Natural killer cell treated with Interleukin-12 subunit alpha and Interleukin-12 subunit beta and Interleukin-15 and Interleukin-18, amount 100 ng/mL, for 72 hours (primary cell): ENCODE data around the gene BTAF1. TPM values are rescaled to one million over a fixed set of nuclear protein-coding genes. Genes with fewer than 3 reads are reported as not detected.

Source experiments
- ATAC-seq, 2 donors: fragments of 150-1000 bp; cut with Tn5 transposase in 1 of 2; sonication (Bioruptor Pico), chemical (Tn5 transposase) in 1 of 2; 2 replicates each; pipeline ENCODE4 v1.10.0; 2021
- DNase-seq: peaks from one replicate; pipeline ENCODE4 v3.0.0; 2022; ENCODE audit warnings: low spot score
- H3K27ac Mint-ChIP-seq, 2 donors: 1 replicate in 1 of 2; 2 replicates in 1 of 2; pipeline ENCODE4 v1.8.0; 2022; ENCODE audit warnings: mixed read lengths in 2 of 2, mild to moderate bottlenecking in 1 of 2, moderate library complexity in 1 of 2
- H3K27me3 Mint-ChIP-seq, 2 donors: 1 replicate in 1 of 2; 2 replicates in 1 of 2; pipeline ENCODE4 v1.8.0; 2022; ENCODE audit warnings: mixed read lengths in 2 of 2
- H3K36me3 Mint-ChIP-seq: one replicate; pipeline ENCODE4 v1.8.0; 2022; ENCODE audit warnings: mixed read lengths
- H3K4me1 Mint-ChIP-seq, 2 donors: 1 replicate in 1 of 2; 2 replicates in 1 of 2; pipeline ENCODE4 v1.8.0; 2022; ENCODE audit warnings: low read depth in 2 of 2, mixed read lengths in 2 of 2, mild to moderate bottlenecking in 1 of 2
- H3K4me3 Mint-ChIP-seq: one replicate; pipeline ENCODE4 v1.8.0; 2022; ENCODE audit warnings: mixed read lengths
- H3K9me3 Mint-ChIP-seq: 2 replicates; pipeline ENCODE4 v1.8.0; 2022; ENCODE audit warnings: mixed read lengths
- total RNA-seq, 2 donors: library from RNA; stranded (reverse); gene quantifications; one replicate each; pipeline ENCODE4 v1.2.3, GENCODE V29; 2022

BTAF1 gene
- total RNA-seq = 10 to 100 TPM; 57.2 to 74.0 TPM

- Mint-ChIP-seq H3K36me3 (peaks cover 12% of the 10 kb centered on the region), H3K4me3 (peak within 1 kb of the TSS; percentile 98), H3K27ac (peak within 1 kb of the TSS; percentile 91 to 97), H3K9me3 (no peaks in the 10 kb centered on the region), H3K27me3 (peaks cover 4 to 9% of the 10 kb centered on the region in 2 donors), H3K4me1 (peaks cover 32 to 42% of the 10 kb centered on the region in 2 donors)
- ATAC-seq = peak; percentile 99
- DNase-seq = peak; percentile 92
Measured at GRCh38 chr10:91923371-91924211, at the start of gene BTAF1. Gene BTAF1 (plus strand): TSS chr10:91923770. CDS start chr10:91924077, 307 bp downstream.

GRCh38 chr10:91875156-91875555 lies 48.4 kb upstream of the BTAF1 start:
- no peaks in the 10 kb centered on the region for H3K36me3 Mint-ChIP-seq
- H3K27ac Mint-ChIP-seq = no peak overlapping the region
- DNase-seq (no peak), ATAC-seq (no peak)
- H3K27me3 Mint-ChIP-seq = no peaks in the 10 kb centered on the region
- no peaks in the 10 kb centered on the region for H3K4me1 Mint-ChIP-seq
- no peak overlapping the region for H3K4me3 Mint-ChIP-seq
- no peaks in the 10 kb centered on the region for H3K9me3 Mint-ChIP-seq

GRCh38 chr10:91875779-91876178 lies 47.8 kb upstream of the BTAF1 start:
- no peaks in the 10 kb centered on the region for H3K27me3 Mint-ChIP-seq
- no peaks in the 10 kb centered on the region for H3K36me3 Mint-ChIP-seq
- DNase-seq (no peak), ATAC-seq (peak in 1 of 2 donors; percentile 51)
- H3K4me3 Mint-ChIP-seq = no peak overlapping the region
- no peak overlapping the region for H3K27ac Mint-ChIP-seq
- no peaks in the 10 kb centered on the region for H3K9me3 Mint-ChIP-seq
- no peaks in the 10 kb centered on the region for H3K4me1 Mint-ChIP-seq

DNA sequence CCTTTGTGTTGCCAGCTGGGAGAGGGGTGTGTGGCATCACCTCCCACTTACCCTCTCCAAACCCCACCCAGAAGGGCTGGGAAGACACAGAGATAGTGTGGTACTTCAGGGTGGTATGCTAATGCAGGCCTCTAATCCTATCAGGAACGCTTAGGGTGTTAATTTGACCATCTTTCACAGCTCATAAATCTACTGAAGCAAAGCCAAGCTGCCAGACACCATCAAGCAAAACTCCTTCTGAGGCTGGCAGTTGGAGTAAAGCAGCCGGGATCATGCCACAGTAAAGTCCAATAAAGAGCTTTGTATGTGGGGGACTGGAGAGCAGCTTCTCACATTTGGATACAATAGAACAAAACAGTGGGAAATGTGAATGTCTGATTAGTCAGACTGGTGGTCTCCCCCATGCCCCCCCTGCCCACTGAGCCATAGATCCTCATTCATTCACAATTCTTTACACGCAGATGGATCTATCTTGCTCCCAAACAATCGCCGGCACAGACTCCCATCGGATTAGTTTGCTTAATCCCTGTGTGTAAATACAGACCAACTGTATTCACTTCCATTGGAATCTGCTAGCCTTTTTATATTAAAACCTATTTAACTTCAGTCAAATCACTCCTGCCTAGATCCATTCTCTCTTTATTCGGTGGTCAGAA lies 43.9 kb upstream of the BTAF1 start:
- Mint-ChIP-seq H3K4me3 (no peak overlapping the region), H3K9me3 (no peaks in the 10 kb centered on the region), H3K27ac (no peak overlapping the region), H3K4me1 (no peaks in the 10 kb centered on the region), H3K27me3 (peaks cover 0 to 3% of the 10 kb centered on the region in 2 donors), H3K36me3 (no peaks in the 10 kb centered on the region)
- ATAC-seq (no peak), DNase-seq (no peak)

DNA sequence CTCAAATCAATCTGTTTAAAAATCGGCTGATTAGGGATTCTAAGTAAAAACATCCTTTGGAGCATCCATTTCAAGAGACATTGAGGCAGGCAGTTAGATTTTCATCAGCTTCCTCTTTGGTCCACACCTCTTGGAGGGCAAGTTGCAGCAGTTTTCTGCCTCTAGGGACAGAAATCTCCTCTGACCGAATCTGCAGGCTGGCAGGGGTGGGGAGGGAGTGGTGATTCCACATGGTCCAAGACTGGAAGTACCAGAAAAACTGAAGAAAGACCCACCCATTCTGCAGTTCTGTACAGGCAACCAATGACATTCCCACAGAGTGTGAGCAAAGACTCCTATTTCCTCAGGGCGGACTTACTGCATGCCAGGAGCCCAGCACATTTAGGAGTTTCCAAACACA lies 43.3 kb upstream of the BTAF1 start:
- no peaks in the 10 kb centered on the region for H3K36me3 Mint-ChIP-seq
- no peak overlapping the region for H3K27ac Mint-ChIP-seq
- H3K9me3 Mint-ChIP-seq = no peaks in the 10 kb centered on the region

GRCh38 chr10:91883549-91884444 lies 39.8 kb upstream of the BTAF1 start:
- H3K36me3 Mint-ChIP-seq = no peaks in the 10 kb centered on the region
- no peak overlapping the region for H3K4me3 Mint-ChIP-seq
- H3K9me3 Mint-ChIP-seq = no peaks in the 10 kb centered on the region
- no peak overlapping the region for H3K27ac Mint-ChIP-seq
- H3K4me1 Mint-ChIP-seq = peaks cover 7 to 8% of the 10 kb centered on the region in 2 donors
- DNase-seq = no peak
- no peak for ATAC-seq
- peaks cover 12 to 16% of the 10 kb centered on the region in 2 donors for H3K27me3 Mint-ChIP-seq

More for the DNA sequence above, 43.3 kb upstream of the BTAF1 start:
- no peak for ATAC-seq
- H3K4me3 Mint-ChIP-seq = no peak overlapping the region
- H3K4me1 Mint-ChIP-seq = no peaks in the 10 kb centered on the region
- DNase-seq = no peak
- peaks cover 4 to 5% of the 10 kb centered on the region in 2 donors for H3K27me3 Mint-ChIP-seq

DNA sequence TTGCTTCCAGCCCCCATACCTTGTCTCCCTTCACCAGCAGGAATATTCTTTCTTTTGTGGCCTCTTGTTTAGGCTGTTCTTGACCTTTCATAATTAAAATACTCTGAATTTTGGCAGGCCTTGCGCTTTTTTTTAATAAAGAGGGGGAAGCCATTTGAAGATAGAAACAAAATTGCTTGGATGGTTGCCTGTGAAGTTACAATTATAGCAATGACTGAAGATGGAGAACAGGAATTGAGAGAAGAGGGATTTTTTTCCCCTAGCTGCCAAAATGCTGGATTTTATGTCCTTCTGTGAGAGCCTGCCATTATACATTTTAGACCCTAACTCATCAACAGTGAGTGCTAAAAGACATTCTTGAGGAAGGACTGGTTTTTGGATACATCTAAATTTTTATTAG lies 39.0 kb upstream of the BTAF1 start:
- Mint-ChIP-seq H3K9me3 (no peaks in the 10 kb centered on the region), H3K4me1 (peaks cover 7 to 8% of the 10 kb centered on the region in 2 donors), H3K4me3 (no peak overlapping the region), H3K27ac (no peak overlapping the region), H3K27me3 (peaks cover 15 to 22% of the 10 kb centered on the region in 2 donors), H3K36me3 (peaks cover 4% of the 10 kb centered on the region)
- ATAC-seq (no peak), DNase-seq (no peak)

GRCh38 chr10:91885362-91886079 lies 38.0 kb upstream of the BTAF1 start:
- Mint-ChIP-seq H3K4me1 (peaks cover 7 to 8% of the 10 kb centered on the region in 2 donors), H3K36me3 (peaks cover 6% of the 10 kb centered on the region), H3K4me3 (no peak overlapping the region), H3K9me3 (no peaks in the 10 kb centered on the region), H3K27me3 (peaks cover 21 to 29% of the 10 kb centered on the region in 2 donors), H3K27ac (no peak overlapping the region)
- ATAC-seq = no peak
- DNase-seq = no peak

GRCh38 chr10:91886954-91887271 lies 36.7 kb upstream of the BTAF1 start:
- no peaks in the 10 kb centered on the region for H3K9me3 Mint-ChIP-seq
- H3K4me3 Mint-ChIP-seq = peak overlapping the region; percentile 97
- peaks cover 21 to 33% of the 10 kb centered on the region in 2 donors for H3K27me3 Mint-ChIP-seq
- peaks cover 6% of the 10 kb centered on the region for H3K36me3 Mint-ChIP-seq
- H3K27ac Mint-ChIP-seq = no peak overlapping the region
- DNase-seq (no peak), ATAC-seq (no peak)
- peaks cover 7 to 8% of the 10 kb centered on the region in 2 donors for H3K4me1 Mint-ChIP-seq

DNA sequence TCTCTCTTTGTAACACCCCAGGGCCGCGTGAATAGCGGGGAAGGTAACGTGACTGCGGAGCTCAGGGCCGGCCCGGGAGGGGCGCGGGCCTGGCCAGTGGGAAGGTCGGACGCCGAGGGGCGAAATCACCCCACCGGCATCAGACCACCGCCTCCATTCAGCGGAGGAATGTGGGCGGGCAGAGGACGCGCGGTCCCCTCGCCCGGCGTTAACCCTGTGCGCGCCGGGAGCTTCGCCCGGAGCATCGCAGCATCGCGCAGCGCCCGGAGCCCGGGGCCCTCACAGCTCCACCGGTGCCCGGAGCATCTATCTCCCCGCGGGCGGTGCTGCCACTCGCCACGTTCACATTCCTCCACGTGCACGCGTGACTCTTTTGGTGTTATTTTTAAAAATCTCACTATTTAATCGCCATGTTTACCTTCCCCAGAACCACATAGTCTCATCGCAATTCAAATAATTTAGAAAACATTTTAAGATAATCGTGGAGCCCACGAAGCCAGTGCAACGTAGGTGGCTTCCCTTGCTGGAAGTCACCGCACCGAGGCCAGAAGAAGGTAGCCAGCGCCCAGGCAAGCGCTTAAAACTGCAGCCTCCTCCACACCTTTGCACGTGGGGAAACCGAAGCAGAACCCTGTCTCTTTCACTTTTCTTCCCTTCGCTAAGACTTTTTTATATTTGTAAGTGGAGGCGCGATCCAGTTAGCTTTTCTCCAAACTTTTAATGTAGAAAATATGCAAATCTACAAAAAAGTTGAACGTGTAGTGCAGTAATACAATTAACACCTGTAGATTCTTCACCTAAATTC lies 36.1 kb upstream of the BTAF1 start:
- DNase-seq (no peak), ATAC-seq (peak; percentile 77)
- Mint-ChIP-seq H3K9me3 (no peaks in the 10 kb centered on the region), H3K27ac (peak overlapping the region; percentile 26 to 52), H3K4me3 (peak overlapping the region; percentile 97), H3K4me1 (peaks cover 7 to 8% of the 10 kb centered on the region in 2 donors), H3K36me3 (peaks cover 6% of the 10 kb centered on the region), H3K27me3 (peaks cover 21 to 33% of the 10 kb centered on the region in 2 donors)

DNA sequence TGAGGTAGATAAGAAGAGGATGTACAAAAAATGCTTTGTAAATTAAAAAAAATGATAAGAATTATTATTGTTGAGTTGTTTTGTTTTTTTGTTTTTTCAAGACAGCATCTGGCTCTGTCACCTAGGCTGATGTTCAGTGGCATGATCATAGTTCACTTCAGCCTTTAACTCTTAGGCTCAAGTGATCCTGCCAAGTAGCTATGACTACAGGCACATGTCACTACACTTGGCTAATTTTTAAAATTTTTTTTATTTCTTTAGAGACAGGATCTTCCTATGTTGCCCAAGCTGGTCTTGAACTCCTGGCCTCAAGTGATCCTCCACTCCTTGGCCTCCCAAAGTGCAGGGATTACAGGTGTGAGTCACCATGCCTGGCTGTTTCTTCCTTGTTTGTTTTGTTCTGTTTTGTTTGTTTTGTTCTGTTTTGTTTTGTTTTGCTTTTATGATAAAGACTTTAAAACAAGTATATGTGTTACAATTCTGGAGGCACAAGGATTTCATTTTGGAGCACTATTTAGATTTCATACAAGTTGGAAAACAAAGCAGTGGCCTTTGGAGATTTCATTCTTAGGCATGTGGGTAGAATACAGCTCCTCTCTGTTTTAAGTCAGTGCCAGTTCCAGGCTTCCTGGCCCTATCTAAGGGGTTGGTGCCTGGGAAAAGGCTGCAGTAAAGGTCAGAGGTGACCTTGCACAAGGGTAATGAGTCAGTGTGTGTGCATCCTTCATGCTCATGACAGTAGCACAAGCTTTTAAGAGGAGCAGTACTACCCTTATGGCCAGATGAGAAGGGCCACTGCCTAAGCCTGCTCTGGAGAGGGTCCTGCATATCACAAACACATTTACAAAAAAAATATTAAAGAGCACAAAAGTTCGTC lies 32.2 kb upstream of the BTAF1 start:
- H3K4me1 Mint-ChIP-seq = peaks cover 7 to 8% of the 10 kb centered on the region in 2 donors
- ATAC-seq = no peak
- DNase-seq = no peak
- no peak overlapping the region for H3K4me3 Mint-ChIP-seq
- H3K36me3 Mint-ChIP-seq = peaks cover 6% of the 10 kb centered on the region
- H3K27ac Mint-ChIP-seq = no peak overlapping the region
- H3K9me3 Mint-ChIP-seq = no peaks in the 10 kb centered on the region
- H3K27me3 Mint-ChIP-seq = peaks cover 15 to 26% of the 10 kb centered on the region in 2 donors

DNA sequence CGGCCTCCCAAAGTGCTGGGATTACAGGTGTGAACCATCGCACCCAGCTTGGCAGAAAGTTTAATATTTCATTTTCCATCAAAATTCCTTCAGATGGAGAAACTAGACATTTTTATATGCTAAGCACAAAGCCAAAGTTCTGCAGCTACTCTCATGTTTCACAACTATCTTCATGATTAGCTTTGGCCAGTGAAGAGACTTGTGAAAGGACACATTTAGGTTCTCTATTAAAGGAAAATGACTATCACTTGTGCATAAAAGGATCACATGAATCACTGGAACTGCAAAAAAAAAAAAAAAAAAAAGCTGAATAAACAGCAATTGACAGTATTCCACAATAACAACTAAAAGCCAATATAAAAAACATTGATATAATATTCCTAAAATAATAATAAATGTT lies 30.5 kb upstream of the BTAF1 start:
- peaks cover 0 to under 1% of the 10 kb centered on the region in 2 donors for H3K4me1 Mint-ChIP-seq
- no peaks in the 10 kb centered on the region for H3K9me3 Mint-ChIP-seq
- ATAC-seq = no peak
- H3K27ac Mint-ChIP-seq = no peak overlapping the region
- DNase-seq = no peak
- H3K36me3 Mint-ChIP-seq = peaks cover 6% of the 10 kb centered on the region
- no peak overlapping the region for H3K4me3 Mint-ChIP-seq
- peaks cover 9 to 24% of the 10 kb centered on the region in 2 donors for H3K27me3 Mint-ChIP-seq
